Measurements from ENCODE around the gene PAK1. TPM values are rescaled to one million over a fixed set of nuclear protein-coding genes. Genes with fewer than 3 reads are reported as not detected.
A peak's percentile ranks its signal among the peaks of the same experiment; 100 is the strongest.

Gene PAK1
- total and polyA plus RNA-seq, 10 of the 15 experiments (the other 5 are each of a cell fraction or from before 2014, with no cell fraction given): 43.8 to 321 (median 110) TPM

DNA sequence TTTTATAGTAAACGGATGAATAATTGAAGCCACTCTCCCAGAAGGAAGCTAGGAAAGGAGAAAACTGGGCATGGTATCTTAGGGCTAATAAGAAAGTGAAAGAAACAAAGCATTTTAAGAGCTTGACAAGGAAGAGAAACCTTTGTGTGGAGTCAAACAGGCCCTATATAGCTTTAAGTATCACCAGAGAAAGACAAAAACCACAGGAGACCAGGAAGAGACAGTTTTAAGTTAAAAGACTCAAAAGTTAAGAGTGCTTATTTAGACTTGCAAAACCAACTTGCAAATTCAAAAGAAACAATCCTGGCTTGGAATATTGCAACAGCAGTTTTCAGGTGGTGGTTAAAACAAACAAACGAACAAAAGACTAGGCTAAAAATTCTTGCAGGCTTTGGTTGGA is 3.4 kb downstream of the PAK1 start (continued):
- TF ChIP-seq SMAD5 (IDR thresholded peaks at IDR 0.05; ENCODE audit: low read depth): no peak
- TF ChIP-seq MTA3 (IDR thresholded peaks at IDR 0.05; ENCODE audit: borderline replicate concordance, low read length): 0 out of 2 replicates have a peak, but pooled peaks have one; percentile 12
- TF ChIP-seq, protein P1, sequence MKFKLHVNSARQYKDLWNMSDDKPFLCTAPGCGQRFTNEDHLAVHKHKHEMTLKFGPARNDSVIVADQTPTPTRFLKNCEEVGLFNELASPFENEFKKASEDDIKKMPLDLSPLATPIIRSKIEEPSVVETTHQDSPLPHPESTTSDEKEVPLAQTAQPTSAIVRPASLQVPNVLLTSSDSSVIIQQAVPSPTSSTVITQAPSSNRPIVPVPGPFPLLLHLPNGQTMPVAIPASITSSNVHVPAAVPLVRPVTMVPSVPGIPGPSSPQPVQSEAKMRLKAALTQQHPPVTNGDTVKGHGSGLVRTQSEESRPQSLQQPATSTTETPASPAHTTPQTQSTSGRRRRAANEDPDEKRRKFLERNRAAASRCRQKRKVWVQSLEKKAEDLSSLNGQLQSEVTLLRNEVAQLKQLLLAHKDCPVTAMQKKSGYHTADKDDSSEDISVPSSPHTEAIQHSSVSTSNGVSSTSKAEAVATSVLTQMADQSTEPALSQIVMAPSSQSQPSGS (IDR thresholded peaks at IDR 0.05; ENCODE audit: low read length): 0 out of 2 replicates have a peak, but pooled peaks have one; percentile 35
- TF ChIP-seq RB1 (IDR thresholded peaks at IDR 0.05; ENCODE audit: borderline replicate concordance): no peak

DNA sequence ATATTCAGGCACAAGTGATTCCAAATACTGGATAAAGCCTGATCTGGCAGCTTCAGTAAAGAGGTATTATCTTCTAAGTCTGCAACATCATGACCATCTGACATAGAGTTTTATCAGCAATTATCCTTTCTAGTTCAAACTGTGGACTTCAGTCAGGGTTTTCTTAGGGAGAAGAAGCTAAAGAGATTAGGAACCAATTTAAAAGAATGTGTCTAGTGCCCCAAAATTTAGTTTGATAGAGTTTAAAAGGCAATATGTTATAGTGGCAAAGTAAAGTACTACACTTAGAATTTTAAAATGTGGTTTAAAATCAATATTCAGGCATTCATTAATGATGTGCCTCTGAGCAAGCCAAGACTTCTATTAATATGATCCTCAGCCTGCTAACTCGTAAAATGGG is 5.4 kb downstream of the PAK1 start:
- no peaks in the 10 kb centered on the region for H3K27me3 ChIP-seq (replicated peaks in 1 of 2; ENCODE audit: control insufficient read depth in 2 of 2, insufficient read depth in 2 of 2, low read length in 1 of 2)
- H3K4me2 ChIP-seq (ENCODE audit: control insufficient read depth, insufficient read depth): peak overlapping the region; percentile 77; the same call in 1 of the 2 replicates
- SMC1A ChIA-PET (ENCODE audit: uncharacterized antibody, unreplicated experiment): interaction anchor here (0.7 to 8.6 kb wide), 7 partner anchors 8 to 98 kb away, joined by 3 to 289 read pairs (median 4); no protein-coding TSS in a partner anchor
- intact Hi-C loops (cut with micrococcal nuclease; ENCODE audit: unreplicated experiment): no loop called here
- no TSS peak for BruUV-seq (replicated peaks)
- POLR2A ChIA-PET: interaction anchor here (0.9 to 7.3 kb wide), 6 partner anchors 8 to 57 kb away, joined by 3 to 100 read pairs (median 6); no protein-coding TSS in a partner anchor
- peaks cover 85% of the 10 kb centered on the region for H3K79me2 ChIP-seq (ENCODE audit: control insufficient read depth, insufficient read depth, low read length)
- H3K4me1 ChIP-seq (ENCODE audit: control insufficient read depth, insufficient read depth, low read length): peaks cover 18% of the 10 kb centered on the region
- no peak overlapping the region for H3K27ac ChIP-seq (ENCODE audit: control insufficient read depth, insufficient read depth)
- no peak overlapping the region for H3K9ac ChIP-seq (ENCODE audit: control insufficient read depth, insufficient read depth, low read length)
- in situ Hi-C loops (cut with MboI): no loop called here
- whole genome bisulfite sequencing (ENCODE audit: insufficient coverage, insufficient replicate concordance, low lambda C conversion rate, missing lambda C conversion rate): 0% methylated on average over 1 of the region's 1 CpG
- RAD21 ChIA-PET (ENCODE audit: unreplicated experiment): interaction anchor here (0.9 to 7.2 kb wide), 7 partner anchors 11 to 79 kb away, joined by 3 to 162 read pairs (median 3); no protein-coding TSS in a partner anchor
- no peaks in the 10 kb centered on the region for H3K36me3 ChIP-seq (ENCODE audit: control insufficient read depth in 2 of 2, insufficient read depth in 2 of 2, low read length in 1 of 2)
- no peak overlapping the region for H2AFZ ChIP-seq (ENCODE audit: control insufficient read depth, low read depth, low read length)
- DNase-seq (ENCODE audit: low read depth, low spot score): no peak
- ATAC-seq: no peak
- H4K20me1 ChIP-seq (ENCODE audit: control insufficient read depth, insufficient read depth): no peaks in the 10 kb centered on the region
- H3K4me3 ChIP-seq: peak overlapping the region; percentile 13; the same call in 1 of the 2 replicates
- no peaks in the 10 kb centered on the region for H3K9me3 ChIP-seq (replicated peaks; ENCODE audit: control insufficient read depth, insufficient read depth, low read length)
- CTCF ChIA-PET: interaction anchor here (0.7 to 3.1 kb wide), 8 partner anchors 9 to 550 kb away, joined by 3 to 16 read pairs (median 4); no protein-coding TSS in a partner anchor
- no peak for FAIRE-seq
- TF ChIP-seq, protein P2, sequence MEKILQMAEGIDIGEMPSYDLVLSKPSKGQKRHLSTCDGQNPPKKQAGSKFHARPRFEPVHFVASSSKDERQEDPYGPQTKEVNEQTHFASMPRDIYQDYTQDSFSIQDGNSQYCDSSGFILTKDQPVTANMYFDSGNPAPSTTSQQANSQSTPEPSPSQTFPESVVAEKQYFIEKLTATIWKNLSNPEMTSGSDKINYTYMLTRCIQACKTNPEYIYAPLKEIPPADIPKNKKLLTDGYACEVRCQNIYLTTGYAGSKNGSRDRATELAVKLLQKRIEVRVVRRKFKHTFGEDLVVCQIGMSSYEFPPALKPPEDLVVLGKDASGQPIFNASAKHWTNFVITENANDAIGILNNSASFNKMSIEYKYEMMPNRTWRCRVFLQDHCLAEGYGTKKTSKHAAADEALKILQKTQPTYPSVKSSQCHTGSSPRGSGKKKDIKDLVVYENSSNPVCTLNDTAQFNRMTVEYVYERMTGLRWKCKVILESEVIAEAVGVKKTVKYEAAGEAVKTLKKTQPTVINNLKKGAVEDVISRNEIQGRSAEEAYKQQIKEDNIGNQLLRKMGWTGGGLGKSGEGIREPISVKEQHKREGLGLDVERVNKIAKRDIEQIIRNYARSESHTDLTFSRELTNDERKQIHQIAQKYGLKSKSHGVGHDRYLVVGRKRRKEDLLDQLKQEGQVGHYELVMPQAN (conservative IDR thresholded peaks at IDR 0.05): no peak
- TF ChIP-seq RCOR1 (conservative IDR thresholded peaks at IDR 0.05; ENCODE audit: low read depth, low read length) (no peak), BCL11A (IDR thresholded peaks at IDR 0.05; ENCODE audit: low read depth, low read length) (no peak), FOS (IDR thresholded peaks at IDR 0.05; ENCODE audit: borderline replicate concordance, extremely low read depth, insufficient read length) (no peak), RFX5 (IDR thresholded peaks at IDR 0.05; ENCODE audit: low read depth, low read length) (no peak), POU2F2 (IDR thresholded peaks at IDR 0.05; ENCODE audit: borderline replicate concordance, low read depth, low read length) (no peak), PAX8 (IDR thresholded peaks at IDR 0.05) (no peak), PML (IDR thresholded peaks at IDR 0.05; ENCODE audit: low read length) (no peak), NFYA (IDR thresholded peaks at IDR 0.05; ENCODE audit: borderline replicate concordance, low read depth, low read length) (no peak), SMC3 (IDR thresholded peaks at IDR 0.05; ENCODE audit: borderline replicate concordance, low read length) (no peak)
- TF ChIP-seq, protein P3, sequence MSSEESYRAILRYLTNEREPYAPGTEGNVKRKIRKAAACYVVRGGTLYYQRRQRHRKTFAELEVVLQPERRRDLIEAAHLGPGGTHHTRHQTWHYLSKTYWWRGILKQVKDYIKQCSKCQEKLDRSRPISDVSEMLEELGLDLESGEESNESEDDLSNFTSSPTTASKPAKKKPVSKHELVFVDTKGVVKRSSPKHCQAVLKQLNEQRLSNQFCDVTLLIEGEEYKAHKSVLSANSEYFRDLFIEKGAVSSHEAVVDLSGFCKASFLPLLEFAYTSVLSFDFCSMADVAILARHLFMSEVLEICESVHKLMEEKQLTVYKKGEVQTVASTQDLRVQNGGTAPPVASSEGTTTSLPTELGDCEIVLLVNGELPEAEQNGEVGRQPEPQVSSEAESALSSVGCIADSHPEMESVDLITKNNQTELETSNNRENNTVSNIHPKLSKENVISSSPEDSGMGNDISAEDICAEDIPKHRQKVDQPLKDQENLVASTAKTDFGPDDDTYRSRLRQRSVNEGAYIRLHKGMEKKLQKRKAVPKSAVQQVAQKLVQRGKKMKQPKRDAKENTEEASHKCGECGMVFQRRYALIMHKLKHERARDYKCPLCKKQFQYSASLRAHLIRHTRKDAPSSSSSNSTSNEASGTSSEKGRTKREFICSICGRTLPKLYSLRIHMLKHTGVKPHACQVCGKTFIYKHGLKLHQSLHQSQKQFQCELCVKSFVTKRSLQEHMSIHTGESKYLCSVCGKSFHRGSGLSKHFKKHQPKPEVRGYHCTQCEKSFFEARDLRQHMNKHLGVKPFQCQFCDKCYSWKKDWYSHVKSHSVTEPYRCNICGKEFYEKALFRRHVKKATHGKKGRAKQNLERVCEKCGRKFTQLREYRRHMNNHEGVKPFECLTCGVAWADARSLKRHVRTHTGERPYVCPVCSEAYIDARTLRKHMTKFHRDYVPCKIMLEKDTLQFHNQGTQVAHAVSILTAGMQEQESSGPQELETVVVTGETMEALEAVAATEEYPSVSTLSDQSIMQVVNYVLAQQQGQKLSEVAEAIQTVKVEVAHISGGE (CRISPR knock-in tag; IDR thresholded peaks at IDR 0.05): no peak

Measured in GM12878 (cell line).